NT2/D1 (cell line): ENCODE measurements around the gene NTRK3.

Experiments
- SUZ12 ChIP-seq: IDR thresholded peaks from 2 replicates; pipeline ENCODE4 v1.6.1; 2011; ENCODE audit not compliant: insufficient read length, insufficient read depth; ENCODE audit errors: extremely low read depth
- YY1 ChIP-seq: IDR thresholded peaks from 2 replicates; pipeline ENCODE4 v1.6.1; 2011; ENCODE audit not compliant: insufficient read length, insufficient read depth
- ZNF274 ChIP-seq: IDR thresholded peaks from 2 replicates; pipeline ENCODE4 v1.6.1; 2011; ENCODE audit warnings: mild to moderate bottlenecking, low read depth, low read length

GRCh38 chr15:87877114-87877810, 379.3 kb downstream of the NTRK3 start:
- no peak for TF ChIP-seq ZNF274
- no peak for TF ChIP-seq YY1
- TF ChIP-seq SUZ12 = no peak
